Tibial nerve (tissue), 4 donors: ENCODE results near the gene DOCK1. TPM values are rescaled to one million over a fixed set of nuclear protein-coding genes. Genes with fewer than 3 reads are reported as not detected.

Experiments
- DNase-seq, 2 donors: peaks; one replicate each; pipeline ENCODE4 v3.0.0-alpha.2; 2019; ENCODE audit warnings: low spot score in 2 of 2
- H3K27ac ChIP-seq, 4 donors: fragments of 200-600 bp; sonication (generic) in 3 of 4; one replicate each; pipeline ENCODE4 v1.5.1; 2017 to 2019; ENCODE audit warnings: mild to moderate bottlenecking in 1 of 4
- H3K27me3 ChIP-seq, 2 donors: fragments of 200-600 bp; sonication (generic) in 1 of 2; one replicate each; pipeline versions ENCODE4 v1.5.1 to v1.6.0; 2017 to 2019
- H3K36me3 ChIP-seq, 3 donors: fragments of 200-600 bp; sonication (generic); one replicate each; pipeline ENCODE4 v1.5.1; 2018 to 2019
- H3K4me1 ChIP-seq, 4 donors: fragments of 200-600 bp; sonication (generic) in 3 of 4; one replicate each; pipeline ENCODE4 v1.5.1; 2017 to 2019
- H3K4me3 ChIP-seq, 4 donors: fragments of 200-600 bp; sonication (generic) in 3 of 4; one replicate each; pipeline ENCODE4 v1.5.1; 2017 to 2019; ENCODE audit warnings: mild to moderate bottlenecking in 1 of 4, moderate library complexity in 1 of 4
- H3K9me3 ChIP-seq, 4 donors: fragments of 200-600 bp; sonication (generic) in 3 of 4; one replicate each; pipeline ENCODE4 v1.5.1; 2017 to 2019
- CTCF ChIP-seq, 5 experiments: fragments of 200-600 bp in 3 of 5; fragments of 450-650 bp in 2 of 5; sonication (generic) in 3 of 5; IDR thresholded peaks; one replicate each; pipeline ENCODE4 v1.5.1; 2016 to 2019; ENCODE audit warnings: antibody characterized with exemption in 5 of 5, mild to moderate bottlenecking in 3 of 5, moderate library complexity in 2 of 5
- EP300 ChIP-seq, 2 donors: sonication (generic); formaldehyde crosslinking; IDR thresholded peaks; one replicate each; pipeline ENCODE4 v1.6.1; 2017; ENCODE audit warnings: antibody characterized with exemption in 2 of 2, mild to moderate bottlenecking in 1 of 2
- POLR2A ChIP-seq, 2 donors: fragments of 450-650 bp; IDR thresholded peaks; one replicate each; pipeline ENCODE4 v1.6.1; 2017; ENCODE audit warnings: antibody characterized with exemption in 2 of 2, mild to moderate bottlenecking in 2 of 2, moderate library complexity in 2 of 2
- WGBS, 2 donors: methylation state at CpG; one replicate each; pipeline ENCODE4 v1.1.5; 2018; 5-methylcytosine and 5-hydroxymethylcytosine counted together
- total RNA-seq, 4 donors: library from RNA; depleted of rRNA; stranded (reverse); fragments of >200 nt; gene quantifications; one replicate each; pipeline ENCODE4 v1.1.0, GENCODE V29; 2016

The DOCK1 gene
- total RNA-seq, 4 donors from 2014 or later = 57.3 to 76.7 (median 63.7) TPM

GRCh38 chr10:127431525-127431924 is 526.3 kb downstream of the DOCK1 start:
- 95% methylated on average over 8 of the region's 8 CpGs for WGBS, 2 donors
- H3K4me1 ChIP-seq = no peaks in the 10 kb centered on the region
- H3K9me3 ChIP-seq = no peaks in the 10 kb centered on the region
- peaks cover 0 to 84% (median 0%) of the 10 kb centered on the region in 3 donors for H3K36me3 ChIP-seq
- no peak overlapping the region for H3K4me3 ChIP-seq
- TF ChIP-seq EP300 (IDR thresholded peaks at IDR 0.05) (no peak), POLR2A (IDR thresholded peaks at IDR 0.05) (no peak), CTCF (IDR thresholded peaks at IDR 0.05) (no peak)
- H3K27me3 ChIP-seq = no peaks in the 10 kb centered on the region
- DNase-seq = no peak
- no peak overlapping the region for H3K27ac ChIP-seq

GRCh38 chr10:127434006-127434405 is 528.8 kb downstream of the DOCK1 start:
- 62 to 65% methylated on average over 2 of the region's 2 CpGs for WGBS, 2 donors
- H3K27me3 ChIP-seq = no peaks in the 10 kb centered on the region
- no peaks in the 10 kb centered on the region for H3K9me3 ChIP-seq
- no peaks in the 10 kb centered on the region for H3K4me1 ChIP-seq
- TF ChIP-seq POLR2A (IDR thresholded peaks at IDR 0.05) (no peak), EP300 (IDR thresholded peaks at IDR 0.05) (no peak), CTCF (IDR thresholded peaks at IDR 0.05) (no peak)
- H3K27ac ChIP-seq = no peak overlapping the region
- no peak for DNase-seq
- H3K36me3 ChIP-seq = peaks cover 0 to 84% (median 0%) of the 10 kb centered on the region in 3 donors
- no peak overlapping the region for H3K4me3 ChIP-seq

- H3K9me3 ChIP-seq = no peaks in the 10 kb centered on the region
- no peak overlapping the region for H3K4me3 ChIP-seq
- no peaks in the 10 kb centered on the region for H3K27me3 ChIP-seq
- no peak for DNase-seq
- TF ChIP-seq POLR2A (IDR thresholded peaks at IDR 0.05) (no peak), EP300 (IDR thresholded peaks at IDR 0.05) (no peak), CTCF (IDR thresholded peaks at IDR 0.05) (no peak)
- no peaks in the 10 kb centered on the region for H3K4me1 ChIP-seq
- H3K27ac ChIP-seq = no peak overlapping the region
- WGBS, 2 donors = 55 to 65% methylated on average over 7 of the region's 7 CpGs
- H3K36me3 ChIP-seq = peaks cover 0 to 84% (median 0%) of the 10 kb centered on the region in 3 donors
These were observed 530.0 kb downstream of the DOCK1 start for GRCh38 chr10:127435246-127435645.

- 86 to 91% methylated on average over 11 of the region's 11 CpGs for WGBS, 2 donors
- peaks cover 0 to 88% (median 2%) of the 10 kb centered on the region in 3 donors for H3K36me3 ChIP-seq
- no peak overlapping the region for H3K27ac ChIP-seq
- H3K4me3 ChIP-seq = no peak overlapping the region
- TF ChIP-seq EP300 (IDR thresholded peaks at IDR 0.05) = no peak
- TF ChIP-seq POLR2A (IDR thresholded peaks at IDR 0.05) = no peak
- no peak for TF ChIP-seq CTCF (IDR thresholded peaks at IDR 0.05)
- H3K27me3 ChIP-seq = no peaks in the 10 kb centered on the region
- H3K9me3 ChIP-seq = no peaks in the 10 kb centered on the region
- no peak for DNase-seq
- H3K4me1 ChIP-seq = no peaks in the 10 kb centered on the region
These were observed 535.1 kb downstream of the DOCK1 start for GRCh38 chr10:127440371-127440770.

GRCh38 chr10:127441350-127442219 is 536.4 kb downstream of the DOCK1 start:
- Histone ChIP-seq H3K36me3 (peaks cover 0 to 100% (median 2%) of the 10 kb centered on the region in 3 donors), H3K27me3 (no peaks in the 10 kb centered on the region), H3K27ac (no peak overlapping the region), H3K4me1 (no peaks in the 10 kb centered on the region), H3K9me3 (no peaks in the 10 kb centered on the region), H3K4me3 (no peak overlapping the region)
- DNase-seq = no peak
- TF ChIP-seq EP300 (IDR thresholded peaks at IDR 0.05) (no peak), POLR2A (IDR thresholded peaks at IDR 0.05) (no peak), CTCF (IDR thresholded peaks at IDR 0.05) (no peak)
- 71 to 73% methylated on average over 16 of the region's 16 CpGs for WGBS, 2 donors
